Lower leg skin (tissue), 4 donors: Measurements from ENCODE around the gene IGSF22. TPM values are rescaled to one million over a fixed set of nuclear protein-coding genes. Genes with fewer than 3 reads are reported as not detected.

Source experiments
- DNase-seq, 2 donors: peaks; one replicate each; pipeline ENCODE4 v3.0.0-alpha.2; 2019; ENCODE audit warnings: low spot score in 2 of 2
- H3K4me3 ChIP-seq: fragments of 200-600 bp; sonication (generic); 2 replicates; pipeline ENCODE4 v1.5.1; 2017; ENCODE audit warnings: mild to moderate bottlenecking, low read depth; ENCODE audit not compliant: poor library complexity, severe bottlenecking
- POLR2A ChIP-seq, 2 donors: fragments of 450-650 bp; IDR thresholded peaks; one replicate each; pipeline ENCODE4 v1.6.1; 2016 to 2017; ENCODE audit warnings: antibody characterized with exemption in 2 of 2, mild to moderate bottlenecking in 1 of 2, moderate library complexity in 1 of 2
- WGBS, 2 donors: methylation state at CpG; one replicate each; pipeline ENCODE4 v1.1.5; 2018; 5-methylcytosine and 5-hydroxymethylcytosine counted together
- intact Hi-C: fragments of 100-400 bp; cut with DNase I; formaldehyde crosslinking; loops from one replicate; pipeline ENCODE4 v1.15.0; 2023; ENCODE audit warnings: low total_unique reads
- total RNA-seq, 4 donors: library from RNA; depleted of rRNA; stranded (reverse); fragments of >200 nt; gene quantifications; one replicate each; pipeline ENCODE4 v1.1.0, GENCODE V29; 2016
- TF ChIP-seq, protein P1 (sequence below), 3 donors: fragments of 450-650 bp; IDR thresholded peaks; one replicate each; pipeline ENCODE4 v1.5.1; 2016; ENCODE audit warnings: antibody characterized with exemption in 3 of 3, mild to moderate bottlenecking in 3 of 3, moderate library complexity in 2 of 3

Gene IGSF22
- total RNA-seq, 4 donors from 2014 or later = 0.15 to 0.68 (median 0.34) TPM; not detected in 1

DNA sequence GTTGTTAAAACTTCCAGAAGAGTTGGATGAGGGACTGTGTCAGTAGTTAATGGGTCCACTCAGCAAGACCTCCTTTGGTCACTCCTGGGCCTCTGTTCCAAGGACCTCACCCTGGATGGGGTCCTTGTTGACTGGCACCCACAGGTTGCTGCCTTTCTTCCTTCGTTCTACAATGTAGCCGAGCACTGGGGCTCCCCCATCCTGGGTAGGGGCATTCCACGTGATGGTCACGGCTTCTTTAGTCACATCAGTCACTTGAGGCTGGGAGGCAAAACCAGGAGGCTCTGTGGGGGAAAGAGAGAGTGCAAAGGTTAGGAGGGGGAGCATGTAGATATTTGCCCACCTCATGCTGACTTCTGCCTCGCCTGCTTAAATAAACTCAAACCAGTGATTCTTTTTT lies 15.4 kb downstream of the IGSF22 start:
- H3K4me3 ChIP-seq = no peak overlapping the region
- DNase-seq = no peak
- intact Hi-C loops = no loop called here
- TF ChIP-seq, protein P1, sequence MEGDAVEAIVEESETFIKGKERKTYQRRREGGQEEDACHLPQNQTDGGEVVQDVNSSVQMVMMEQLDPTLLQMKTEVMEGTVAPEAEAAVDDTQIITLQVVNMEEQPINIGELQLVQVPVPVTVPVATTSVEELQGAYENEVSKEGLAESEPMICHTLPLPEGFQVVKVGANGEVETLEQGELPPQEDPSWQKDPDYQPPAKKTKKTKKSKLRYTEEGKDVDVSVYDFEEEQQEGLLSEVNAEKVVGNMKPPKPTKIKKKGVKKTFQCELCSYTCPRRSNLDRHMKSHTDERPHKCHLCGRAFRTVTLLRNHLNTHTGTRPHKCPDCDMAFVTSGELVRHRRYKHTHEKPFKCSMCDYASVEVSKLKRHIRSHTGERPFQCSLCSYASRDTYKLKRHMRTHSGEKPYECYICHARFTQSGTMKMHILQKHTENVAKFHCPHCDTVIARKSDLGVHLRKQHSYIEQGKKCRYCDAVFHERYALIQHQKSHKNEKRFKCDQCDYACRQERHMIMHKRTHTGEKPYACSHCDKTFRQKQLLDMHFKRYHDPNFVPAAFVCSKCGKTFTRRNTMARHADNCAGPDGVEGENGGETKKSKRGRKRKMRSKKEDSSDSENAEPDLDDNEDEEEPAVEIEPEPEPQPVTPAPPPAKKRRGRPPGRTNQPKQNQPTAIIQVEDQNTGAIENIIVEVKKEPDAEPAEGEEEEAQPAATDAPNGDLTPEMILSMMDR (IDR thresholded peaks at IDR 0.05) = no peak
- TF ChIP-seq POLR2A (IDR thresholded peaks at IDR 0.05) = no peak
- 77 to 92% methylated on average over 5 of the region's 5 CpGs for WGBS, 2 donors

DNA sequence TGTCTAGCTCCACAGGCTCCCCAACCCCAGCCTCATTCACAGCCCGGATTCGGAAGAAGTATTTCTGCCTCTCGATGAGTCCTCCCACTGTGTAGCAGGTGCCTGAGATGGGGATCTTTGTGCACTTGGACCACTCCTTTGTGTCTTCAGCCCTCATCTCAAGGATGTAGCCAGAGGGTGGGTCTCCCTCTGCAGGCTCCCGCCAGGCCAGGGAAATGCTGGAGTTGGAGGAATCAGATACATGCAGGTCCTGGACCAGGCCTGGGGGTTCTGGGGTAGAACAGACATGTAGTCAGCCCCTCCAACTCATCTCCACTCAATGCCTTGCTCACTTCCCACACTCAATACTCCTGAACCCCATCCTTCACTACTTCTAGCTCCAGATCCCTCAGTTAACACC lies 16.6 kb downstream of the IGSF22 start:
- TF ChIP-seq POLR2A (IDR thresholded peaks at IDR 0.05) = no peak
- TF ChIP-seq, protein P1 (IDR thresholded peaks at IDR 0.05) = no peak
- H3K4me3 ChIP-seq = no peak overlapping the region
- intact Hi-C loops = no loop called here
- DNase-seq = no peak
- WGBS, 2 donors = 92 to 93% methylated on average over 4 of the region's 4 CpGs

DNA sequence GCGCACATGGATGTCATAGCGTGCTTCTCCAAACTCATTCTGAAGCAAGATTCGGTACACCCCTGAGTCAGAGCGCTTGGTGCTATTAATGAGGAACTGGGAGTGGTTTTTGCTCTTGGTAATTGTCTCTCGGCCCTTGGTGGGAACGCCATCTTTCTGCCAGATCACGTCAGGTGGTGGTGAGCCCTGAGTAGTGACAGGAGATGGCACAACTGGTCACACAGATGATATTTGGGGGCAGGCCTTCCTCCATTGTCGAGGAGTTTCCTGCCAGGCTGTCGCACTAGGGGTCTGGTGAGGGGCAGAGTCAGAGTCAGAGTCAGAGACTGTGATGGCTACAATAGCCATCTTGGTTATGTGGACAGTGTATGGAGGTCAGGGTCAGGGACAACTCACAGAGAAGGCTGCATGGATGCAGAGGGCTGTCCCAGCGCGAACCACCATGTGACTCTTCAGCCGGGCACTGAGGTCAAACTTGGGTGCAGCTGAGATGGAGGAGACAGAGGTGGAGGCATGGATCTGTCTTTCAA lies 18.1 kb downstream of the IGSF22 start:
- no peak overlapping the region for H3K4me3 ChIP-seq
- 78 to 95% methylated on average over 12 of the region's 12 CpGs for WGBS, 2 donors
- no peak for TF ChIP-seq POLR2A (IDR thresholded peaks at IDR 0.05)
- TF ChIP-seq, protein P1 (IDR thresholded peaks at IDR 0.05) = no peak
- DNase-seq = no peak
- intact Hi-C loops = no loop called here

DNA sequence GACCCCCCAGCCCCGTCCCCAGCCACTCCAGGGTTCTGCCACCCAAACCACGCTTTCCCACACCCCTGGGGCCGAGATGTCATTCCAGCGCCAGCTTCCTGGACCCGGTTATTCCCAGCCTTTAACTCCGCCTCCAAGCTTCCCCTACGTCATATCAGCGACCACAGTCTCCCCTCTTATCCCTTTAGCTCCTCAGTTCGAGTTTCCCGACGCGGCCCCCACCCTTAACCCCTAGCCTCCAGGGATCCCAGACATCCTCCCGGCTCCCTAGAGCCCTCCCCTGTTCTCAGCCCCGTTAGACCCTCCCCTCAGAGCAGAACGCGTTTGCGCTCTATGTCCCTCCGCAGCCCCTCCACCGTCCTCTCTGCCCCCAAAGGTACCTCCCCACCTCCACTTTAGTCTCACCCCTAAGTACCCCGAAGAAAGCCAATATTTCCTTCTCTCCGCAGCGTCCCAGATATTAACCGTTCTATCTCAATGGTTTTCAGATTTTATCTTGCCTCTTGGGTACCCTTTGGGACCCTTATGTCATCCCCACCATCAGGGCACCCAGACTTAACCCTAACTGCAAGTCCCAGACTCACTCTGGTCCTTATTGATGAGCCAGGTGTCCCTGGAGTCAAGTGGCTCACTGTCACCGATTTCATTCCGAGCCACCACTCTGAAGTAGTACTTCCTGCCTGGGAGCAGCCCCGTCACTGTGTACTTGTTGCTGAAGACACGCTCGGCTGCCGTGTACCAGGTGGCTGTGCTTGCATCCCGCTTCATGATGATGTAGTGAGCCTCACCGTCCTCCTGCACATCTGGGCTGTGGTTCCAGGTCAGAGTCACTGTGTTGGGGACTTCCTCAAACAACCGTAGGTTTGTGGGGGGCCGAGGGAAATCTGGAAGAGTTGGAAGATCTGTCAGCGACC lies 19.4 kb downstream of the IGSF22 start:
- intact Hi-C loops = no loop called here
- no peak for TF ChIP-seq POLR2A (IDR thresholded peaks at IDR 0.05)
- TF ChIP-seq, protein P1 (IDR thresholded peaks at IDR 0.05) = no peak
- WGBS, 2 donors = 8 to 11% methylated on average over 32 to 34 of the region's 34 CpGs
- peak overlapping the region; percentile 24 for H3K4me3 ChIP-seq
- DNase-seq = peak; percentile 70 to 93

DNA sequence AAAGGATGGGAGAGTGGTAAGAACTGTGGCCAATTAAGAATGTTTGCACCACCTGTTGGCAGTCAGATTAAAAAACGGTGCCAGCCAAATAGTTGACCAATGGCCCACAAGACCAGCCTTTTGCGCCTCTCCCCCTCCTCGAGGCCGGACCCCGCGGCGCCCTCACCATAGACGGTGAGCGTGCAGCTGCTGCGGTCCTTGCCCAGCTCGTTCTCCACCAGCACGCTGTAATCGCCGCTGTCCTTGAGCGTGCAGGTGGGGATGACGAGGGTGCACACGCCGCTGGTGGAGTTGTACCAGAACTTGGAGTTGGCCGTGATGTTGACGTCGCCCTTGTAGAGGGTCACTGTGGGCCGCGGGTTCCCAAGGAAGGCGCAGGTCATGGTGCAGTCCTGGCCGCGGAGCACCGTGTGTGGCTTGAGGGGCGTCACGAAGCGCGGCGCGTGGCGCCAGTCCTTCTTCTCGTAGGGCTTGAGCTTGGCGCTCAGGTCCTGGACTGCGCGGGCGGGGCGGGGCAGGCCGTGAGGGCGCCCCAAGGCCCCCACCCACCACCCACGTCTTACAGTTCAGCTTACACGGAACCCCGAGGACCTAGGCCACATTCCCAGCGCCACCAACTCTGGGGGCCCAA lies 20.2 kb downstream of the IGSF22 start:
- TF ChIP-seq, protein P1 (IDR thresholded peaks at IDR 0.05) = no peak
- no peak for TF ChIP-seq POLR2A (IDR thresholded peaks at IDR 0.05)
- 2 to 7% methylated on average over 19 to 41 of the region's 46 CpGs for WGBS, 2 donors
- peak overlapping the region; percentile 10 for H3K4me3 ChIP-seq
- DNase-seq = no peak
- intact Hi-C loops = no loop called here
